ENCODE data around the gene DDX39A.
A peak's percentile ranks its signal among the peaks of the same experiment; 100 is the strongest.
"Not testable (repeated sequence)": the region's sequence is repeated elsewhere in the genome, so short reads cannot be mapped to it uniquely, and the experiment has no call there.

Gene DDX39A

DNA sequence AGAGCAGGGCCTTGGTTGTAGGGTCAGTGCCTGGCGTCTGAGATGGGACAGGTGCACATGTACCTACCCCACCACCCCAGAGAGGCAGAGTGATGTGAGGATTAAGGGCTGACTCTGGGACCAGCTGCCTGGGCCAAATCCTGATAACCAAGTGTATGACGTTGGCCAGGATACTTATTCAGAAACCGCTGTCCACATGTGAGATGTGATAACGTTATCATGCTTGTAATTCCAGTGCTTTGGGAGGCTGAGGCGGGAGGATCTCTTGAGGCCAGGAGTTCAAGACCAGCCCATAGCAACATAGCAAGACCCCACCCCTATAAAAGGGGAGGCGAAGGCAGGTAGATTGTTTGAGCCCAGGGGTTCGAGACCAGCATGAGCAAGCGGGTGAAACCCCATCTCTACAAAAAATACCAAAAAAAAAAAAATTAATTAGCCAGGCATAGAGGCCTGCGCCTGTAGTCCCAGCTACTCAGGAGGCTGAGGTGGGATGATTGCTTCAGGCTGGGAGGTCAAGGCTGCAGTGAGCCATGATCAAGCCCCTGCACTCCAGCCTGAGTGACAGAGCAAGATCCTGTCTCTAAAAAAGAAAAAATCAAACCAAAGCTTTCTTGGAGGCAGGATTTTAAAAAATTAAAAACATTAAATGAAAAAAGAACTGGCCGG is 27.9 kb downstream of the DDX39A start:
- FAIRE-seq (no peak), DNase-seq (ENCODE audit: low spot score) (no peak)

DNA sequence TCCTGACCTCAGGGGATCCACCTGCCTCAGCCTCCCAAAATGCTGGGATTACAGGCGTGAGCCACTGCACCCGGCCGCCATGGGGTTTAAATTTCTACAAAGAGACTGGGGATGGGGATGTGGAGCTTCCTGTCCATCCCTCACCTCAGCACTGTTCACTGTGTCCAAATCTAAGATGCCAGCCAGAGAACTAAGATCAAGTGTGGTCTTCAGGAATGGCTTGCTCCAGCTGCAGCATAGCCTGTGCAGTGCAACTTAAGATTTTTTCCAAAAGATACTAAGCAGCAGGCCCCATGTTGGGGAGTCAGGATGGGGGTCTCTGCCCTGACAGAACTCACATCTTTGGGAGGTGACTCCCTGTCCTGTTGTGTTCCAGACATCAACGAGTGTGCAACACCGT is 28.6 kb downstream of the DDX39A start:
- FAIRE-seq = no peak
- no peak for DNase-seq (ENCODE audit: low spot score)

DNA sequence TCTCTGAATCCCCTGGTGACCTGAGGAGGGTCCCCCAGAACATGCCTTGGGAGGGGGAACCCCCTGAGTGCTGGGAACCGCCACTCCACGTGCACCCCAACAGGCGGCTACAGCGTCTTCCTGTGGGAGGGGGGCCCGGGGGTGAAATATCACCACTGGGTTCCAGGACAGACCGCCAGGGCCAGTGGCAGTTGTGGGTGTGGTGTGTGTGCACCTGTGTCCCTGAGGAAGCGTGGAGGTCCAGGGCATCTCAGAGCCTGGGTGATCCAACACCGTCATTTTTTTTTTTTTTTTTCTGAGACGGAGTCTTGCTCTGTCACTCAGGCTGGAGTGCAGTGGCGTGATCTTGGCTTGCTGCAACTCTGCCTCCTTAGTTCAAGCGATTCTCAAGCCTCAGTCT is 33.6 kb downstream of the DDX39A start:
- FAIRE-seq (no peak), DNase-seq (ENCODE audit: low spot score) (no peak)

DNA sequence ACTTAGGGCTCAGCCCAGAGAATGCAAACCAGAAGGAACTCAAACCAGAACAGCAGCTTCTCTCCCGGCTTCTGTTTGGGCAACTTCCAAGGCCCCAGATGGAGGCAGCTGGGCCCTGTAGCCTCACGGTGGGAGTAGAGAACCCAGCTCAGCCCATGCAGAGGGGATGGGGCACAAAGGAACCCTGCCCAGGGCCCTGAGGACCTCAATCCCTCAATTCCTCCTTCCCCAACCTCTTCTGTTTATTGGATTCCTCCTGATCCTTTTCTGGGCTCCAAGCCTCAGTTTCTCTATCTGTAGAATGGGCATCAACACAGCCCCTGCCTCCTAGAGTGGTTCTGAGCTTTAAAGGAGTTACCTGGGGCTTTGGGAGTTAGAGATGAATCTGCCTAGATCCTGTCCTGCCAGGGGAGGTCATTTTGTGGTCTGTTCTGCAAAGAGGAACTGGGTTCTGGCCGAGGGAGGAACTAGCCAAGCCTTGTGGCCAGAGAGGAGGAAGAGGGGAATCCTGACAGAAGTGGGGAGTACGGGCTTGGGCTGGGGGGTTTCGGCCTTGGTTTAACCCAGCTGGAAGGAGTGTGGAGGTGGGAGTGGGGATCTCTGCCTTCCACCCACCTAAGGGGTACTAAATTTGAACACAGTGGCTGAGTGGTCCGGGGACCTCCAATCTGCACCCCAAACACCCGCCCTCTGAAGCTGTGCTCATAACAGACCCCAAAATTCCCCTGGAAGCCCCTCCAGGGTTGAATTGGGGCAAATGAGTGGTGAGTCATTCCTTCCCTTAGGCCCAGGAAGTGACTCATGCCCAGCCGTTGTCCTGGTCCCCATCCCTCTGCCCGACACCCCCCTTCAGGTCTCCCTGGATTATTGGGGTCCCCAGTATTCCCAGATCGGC is 35.2 kb downstream of the DDX39A start:
- peak; percentile 73 for DNase-seq (ENCODE audit: low spot score)
- FAIRE-seq = no peak

DNA sequence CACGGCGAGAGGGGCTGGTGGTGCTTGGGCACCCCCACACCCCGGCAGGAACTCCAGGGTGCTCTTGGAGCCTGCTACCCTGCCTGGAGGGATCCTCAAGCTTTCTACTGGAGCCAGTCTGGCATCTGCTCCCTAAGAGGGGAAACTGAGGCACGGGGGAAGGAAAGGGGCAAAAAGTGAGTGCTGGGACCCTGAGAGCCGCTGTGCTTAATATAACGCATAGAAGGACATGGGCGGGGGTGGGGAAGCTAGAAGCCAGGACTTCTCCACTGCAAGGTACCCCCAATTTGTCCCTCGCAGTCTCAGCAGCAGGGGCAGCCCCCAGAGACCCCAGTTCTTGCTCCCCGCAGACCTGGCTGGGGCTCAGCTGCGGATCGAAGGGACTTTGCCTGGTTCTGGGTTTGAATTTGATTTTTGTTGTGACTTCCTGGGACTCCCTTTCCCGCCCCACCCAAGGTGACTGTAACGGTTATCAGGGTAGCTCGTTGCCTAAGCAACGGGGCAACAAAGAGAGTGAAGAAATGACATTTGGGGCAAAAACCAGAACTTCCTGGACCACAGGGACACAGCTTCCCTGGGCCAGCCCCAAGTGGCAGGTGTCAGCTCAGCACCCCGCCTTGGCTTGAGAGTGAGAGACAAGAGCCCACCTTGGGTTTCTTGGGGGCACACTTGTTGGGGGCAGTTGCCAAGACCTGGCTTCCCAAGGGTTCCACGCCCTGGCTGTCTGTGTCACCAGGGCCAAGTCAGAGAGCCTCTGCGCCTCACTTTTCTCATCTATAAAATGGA is 37.3 kb downstream of the DDX39A start:
- DNase-seq (ENCODE audit: low spot score) (no peak), FAIRE-seq (no peak)

DNA sequence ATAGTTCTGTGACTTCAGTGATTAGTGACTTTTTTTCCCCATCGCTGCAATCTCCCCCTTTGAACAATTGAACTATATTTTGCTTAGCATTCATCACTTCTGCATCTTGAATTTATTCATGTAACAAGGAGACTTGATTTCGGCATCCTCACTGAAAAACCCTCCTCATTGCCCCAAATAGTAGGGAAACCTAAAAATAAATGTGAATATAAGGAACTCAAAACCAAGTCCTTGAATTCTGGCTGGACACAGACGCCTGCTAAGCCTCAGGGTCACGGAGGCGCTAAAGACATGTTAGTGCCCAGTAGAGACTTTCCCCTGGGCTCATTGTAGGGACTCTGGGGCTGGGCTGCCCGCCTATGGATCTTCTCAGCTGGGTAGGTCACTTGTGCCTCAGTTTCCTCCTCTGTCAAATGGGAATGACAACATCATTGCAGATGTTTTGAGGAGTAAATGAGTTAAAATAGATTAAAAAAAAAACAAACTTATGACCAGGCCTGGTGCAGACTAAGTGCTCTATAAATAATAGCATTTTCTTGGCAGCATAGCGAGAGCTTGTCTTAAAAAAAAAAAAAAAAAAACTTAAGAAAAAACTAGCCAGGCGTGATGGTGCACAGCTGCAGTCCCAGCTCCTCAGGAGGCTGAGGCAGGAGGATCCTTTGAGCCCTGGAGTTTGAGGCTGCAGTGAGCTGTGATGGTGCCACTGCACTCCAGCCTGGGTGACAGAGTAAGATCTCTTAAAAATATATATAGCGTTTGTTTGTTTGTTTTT is 39.7 kb downstream of the DDX39A start:
- FAIRE-seq (no peak), DNase-seq (ENCODE audit: low spot score) (no peak)

DNA sequence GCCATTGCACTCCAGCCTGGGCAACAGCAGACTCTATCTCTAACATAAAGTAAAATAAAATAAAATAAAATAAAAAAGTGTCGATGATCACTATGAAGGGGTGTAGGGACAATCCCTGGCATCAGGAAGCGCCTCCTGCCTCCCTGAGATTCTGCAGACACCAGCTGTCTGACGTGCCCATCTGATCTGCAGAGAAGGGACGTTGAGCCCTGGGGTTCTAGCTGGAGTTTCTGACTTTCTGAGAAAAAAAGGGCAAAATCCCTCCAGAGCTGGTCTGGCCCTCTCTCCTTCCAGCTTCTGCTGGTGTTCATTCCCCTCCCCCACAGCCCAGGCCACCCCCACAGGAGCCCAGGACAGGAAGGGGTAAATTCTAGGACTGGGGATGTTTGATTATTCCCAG is 40.3 kb downstream of the DDX39A start:
- DNase-seq (ENCODE audit: low spot score) = no peak
- FAIRE-seq = no peak

DNA sequence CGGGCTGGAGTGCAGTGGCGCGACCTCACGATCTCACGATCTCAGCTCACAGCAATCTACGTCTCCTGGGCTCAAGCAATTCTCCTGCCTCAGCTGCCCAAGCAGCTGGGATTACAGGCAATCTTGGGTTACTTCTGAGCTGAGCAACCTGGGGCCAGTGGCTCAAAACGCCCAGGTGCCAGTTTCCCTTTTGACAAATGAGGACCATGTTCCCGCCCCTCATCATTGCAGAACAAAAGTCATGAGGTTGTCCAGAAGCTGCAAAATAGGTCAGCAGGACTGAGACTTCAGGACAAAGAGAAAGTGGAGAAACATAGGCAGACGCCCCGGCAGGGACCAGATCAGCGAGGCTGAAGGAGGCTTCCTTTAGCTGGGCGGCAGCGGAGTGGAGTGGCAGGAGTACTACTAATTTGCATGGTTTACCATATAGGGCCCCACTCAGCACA is 41.2 kb downstream of the DDX39A start:
- no peak for DNase-seq (ENCODE audit: low spot score)
- FAIRE-seq = no peak

DNA sequence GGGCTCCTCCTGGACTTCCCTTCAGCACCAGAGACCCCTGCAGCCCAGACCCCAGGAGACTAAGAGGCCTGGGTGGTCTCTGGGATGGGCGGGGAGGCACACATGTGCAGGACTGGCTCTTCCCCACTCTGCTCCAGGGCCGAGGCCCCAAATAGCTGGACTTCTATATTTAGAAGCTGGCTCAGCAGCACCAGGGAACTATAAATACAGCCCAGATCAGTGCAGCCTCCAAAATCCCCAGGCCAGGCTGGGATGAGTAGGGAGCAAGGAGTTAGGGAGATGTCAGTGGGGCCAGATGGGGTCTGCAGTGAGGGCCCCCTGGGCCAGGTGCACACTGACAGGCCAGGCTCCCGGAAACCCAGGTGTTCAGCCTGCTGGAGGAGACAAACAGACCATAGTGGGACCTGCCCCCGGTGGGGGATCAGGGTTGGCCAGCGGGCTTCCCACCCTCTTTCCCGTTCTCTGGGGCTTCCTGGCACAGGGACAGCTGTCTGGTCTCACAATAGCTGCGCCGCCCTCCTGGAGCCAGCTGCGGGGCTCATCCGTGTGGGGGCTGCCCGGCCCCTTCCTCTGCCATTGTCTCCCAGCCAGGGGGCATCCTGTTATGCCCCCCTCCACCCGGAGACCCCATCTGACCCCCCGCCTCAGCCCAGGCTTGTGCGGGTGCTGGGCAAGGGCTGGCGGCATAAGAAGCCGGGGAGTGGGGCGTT is 43.4 kb downstream of the DDX39A start:
- FAIRE-seq (no peak), DNase-seq (ENCODE audit: low spot score) (no peak)

DNA sequence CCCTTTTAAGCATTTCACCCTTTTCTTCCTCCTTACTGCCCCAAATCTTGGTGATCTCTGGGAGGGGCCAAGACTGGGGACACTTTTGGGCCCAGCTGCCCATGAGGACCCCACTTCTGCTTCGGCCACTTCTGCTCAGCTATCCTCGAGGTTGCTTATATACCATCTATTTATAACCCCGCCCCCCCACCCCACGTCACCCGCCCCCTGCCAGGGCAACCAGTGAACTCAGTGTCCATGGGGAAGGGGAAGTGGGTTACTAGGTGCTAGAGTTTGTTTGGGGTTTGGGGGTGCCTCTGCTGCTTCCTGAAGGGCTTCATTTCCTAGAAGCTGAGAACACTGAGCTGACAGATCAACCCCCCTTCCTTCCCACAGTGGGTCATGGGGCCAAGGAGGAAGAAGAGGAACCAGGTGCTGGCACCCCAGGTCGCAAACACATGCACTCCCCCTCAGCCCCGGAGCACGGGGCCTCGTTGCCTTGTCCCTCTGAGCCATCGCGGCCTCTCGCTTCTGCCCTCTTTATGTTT is 44.0 kb downstream of the DDX39A start:
- FAIRE-seq (no peak), DNase-seq (ENCODE audit: low spot score) (no peak)

DNA sequence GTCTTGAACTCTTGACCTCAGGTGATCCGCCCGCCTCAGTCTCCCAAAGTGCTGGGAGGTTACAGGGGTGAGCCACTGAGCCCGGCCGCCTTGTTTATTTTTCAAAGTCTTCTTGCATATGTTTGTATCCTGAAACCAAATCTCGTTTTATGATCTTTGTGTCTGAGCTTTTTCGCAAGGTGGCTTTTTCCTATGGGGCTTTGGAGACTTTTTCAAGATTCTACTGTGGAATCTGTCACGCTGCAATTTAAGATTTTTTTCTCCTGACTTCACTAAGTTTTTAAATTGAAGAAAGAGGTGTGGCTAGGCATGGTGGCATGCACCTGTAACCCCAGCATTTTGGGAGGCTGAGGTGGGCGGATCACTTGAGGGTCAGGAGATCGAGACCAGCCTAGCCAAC is 44.8 kb downstream of the DDX39A start:
- DNase-seq (ENCODE audit: low spot score); FAIRE-seq: not testable (repeated sequence)

DNA sequence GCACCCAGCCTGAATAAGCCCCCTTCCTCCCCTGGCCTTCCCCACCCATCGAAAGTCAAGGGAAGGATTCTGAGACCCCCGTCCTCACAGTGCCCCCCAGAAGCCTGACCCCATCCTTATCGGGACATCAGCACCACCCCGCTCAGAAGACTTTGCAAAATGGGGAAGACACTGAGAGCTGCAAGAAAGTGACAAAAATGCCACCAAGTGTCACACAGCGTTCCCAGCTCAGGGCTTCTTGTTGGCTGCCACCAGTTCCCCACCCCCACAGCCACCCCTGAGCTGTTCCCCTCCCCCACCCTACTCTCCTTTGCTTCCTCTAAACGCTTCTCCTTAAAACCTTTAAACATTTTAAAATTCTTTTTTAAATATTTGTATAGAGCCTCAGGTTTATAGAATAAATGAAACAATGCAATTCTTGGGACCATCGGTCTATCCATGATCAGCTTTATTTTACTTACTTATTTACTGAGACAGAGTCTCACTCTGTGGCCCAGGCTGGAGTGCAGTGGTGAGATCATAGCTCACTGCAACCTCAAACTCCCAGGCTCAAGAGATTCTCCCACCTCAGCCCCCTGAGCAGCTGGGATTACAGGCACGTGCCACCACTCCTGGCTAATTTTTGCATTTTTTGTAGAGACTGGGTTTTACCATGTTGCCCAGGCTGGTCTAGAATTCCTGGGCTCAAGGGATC is 46.6 kb downstream of the DDX39A start:
- DNase-seq (ENCODE audit: low spot score); FAIRE-seq: not testable (repeated sequence)

DNA sequence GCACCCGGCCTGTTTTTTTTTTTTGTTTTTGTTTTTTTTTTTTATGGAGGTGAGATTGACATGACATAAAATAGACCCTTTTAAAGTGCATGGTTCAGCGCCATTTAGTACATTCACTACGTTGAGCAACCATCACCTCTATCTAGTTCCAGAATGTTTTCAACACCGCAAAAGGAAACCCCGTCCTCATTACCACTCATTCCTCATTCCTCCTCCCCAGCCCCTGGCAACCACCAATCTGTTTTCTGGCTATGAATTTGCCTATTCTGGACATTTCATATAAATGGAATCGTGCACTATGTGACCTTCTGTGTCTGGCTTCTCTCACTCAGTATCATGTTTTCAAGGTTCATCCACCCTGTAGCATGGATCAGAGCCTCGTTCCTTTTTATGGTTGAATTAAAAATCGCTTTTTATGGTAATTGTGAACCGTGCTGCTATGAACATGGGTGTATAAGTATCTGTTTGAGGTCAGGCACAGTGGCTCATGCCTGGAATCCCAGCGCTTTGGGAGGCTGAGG is 47.8 kb downstream of the DDX39A start:
- DNase-seq (ENCODE audit: low spot score) (no peak), FAIRE-seq (no peak)

DNA sequence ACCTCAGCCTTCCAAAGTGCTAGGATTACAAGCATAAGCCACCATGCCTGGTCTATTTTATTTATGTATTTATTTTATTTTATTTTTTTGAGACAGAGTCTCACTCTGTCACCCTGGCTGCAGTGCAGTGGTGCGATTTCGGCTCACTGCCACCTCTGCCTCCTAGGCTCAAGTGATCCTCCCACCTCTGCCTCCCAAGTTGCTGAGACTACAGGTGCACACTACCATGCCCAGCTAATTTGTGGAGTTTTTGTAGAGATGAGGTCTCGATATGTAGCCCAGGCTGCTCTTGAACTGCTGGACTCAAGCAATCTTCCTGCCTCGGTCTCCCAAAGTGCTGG is 48.2 kb downstream of the DDX39A start:
- FAIRE-seq (no peak), DNase-seq (ENCODE audit: low spot score) (no peak)

DNA sequence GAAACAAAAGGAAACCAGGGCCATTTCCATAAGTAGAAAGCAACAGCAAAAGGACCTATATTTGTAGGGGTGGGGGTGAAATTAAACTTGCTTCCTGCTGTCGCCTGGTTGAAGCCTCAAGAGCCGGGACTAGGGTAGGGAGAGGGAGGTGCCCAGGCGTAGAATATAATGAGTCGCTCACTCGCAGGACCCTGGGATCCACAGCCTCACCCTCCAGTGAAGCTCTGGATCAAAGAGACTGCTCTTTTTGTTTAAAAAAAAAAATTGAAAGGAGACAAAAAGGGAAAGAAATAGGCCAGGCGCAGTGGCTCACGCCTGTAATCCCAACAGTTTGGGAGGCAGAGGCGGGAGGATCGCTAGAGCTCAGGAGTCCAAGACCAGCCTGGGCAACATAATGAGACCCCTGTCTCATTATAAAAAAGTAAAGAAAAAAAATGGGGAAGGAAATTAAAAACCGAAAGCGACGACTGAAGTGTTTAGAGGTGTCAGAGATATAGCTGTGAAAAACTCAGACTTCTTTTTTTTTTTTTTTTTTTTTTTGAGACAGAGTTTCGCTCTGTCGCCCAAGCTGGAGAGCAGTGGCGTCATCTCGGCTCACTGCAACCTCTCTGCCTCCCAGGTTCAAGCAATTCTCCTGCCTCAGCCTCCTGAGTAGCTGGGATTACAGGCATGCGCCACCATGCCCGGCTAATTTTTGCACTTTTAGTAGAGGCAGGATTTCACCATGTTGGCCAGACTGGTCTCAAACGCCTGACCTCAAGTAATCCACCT is 48.8 kb downstream of the DDX39A start:
- FAIRE-seq (no peak), DNase-seq (ENCODE audit: low spot score) (no peak)

DNA sequence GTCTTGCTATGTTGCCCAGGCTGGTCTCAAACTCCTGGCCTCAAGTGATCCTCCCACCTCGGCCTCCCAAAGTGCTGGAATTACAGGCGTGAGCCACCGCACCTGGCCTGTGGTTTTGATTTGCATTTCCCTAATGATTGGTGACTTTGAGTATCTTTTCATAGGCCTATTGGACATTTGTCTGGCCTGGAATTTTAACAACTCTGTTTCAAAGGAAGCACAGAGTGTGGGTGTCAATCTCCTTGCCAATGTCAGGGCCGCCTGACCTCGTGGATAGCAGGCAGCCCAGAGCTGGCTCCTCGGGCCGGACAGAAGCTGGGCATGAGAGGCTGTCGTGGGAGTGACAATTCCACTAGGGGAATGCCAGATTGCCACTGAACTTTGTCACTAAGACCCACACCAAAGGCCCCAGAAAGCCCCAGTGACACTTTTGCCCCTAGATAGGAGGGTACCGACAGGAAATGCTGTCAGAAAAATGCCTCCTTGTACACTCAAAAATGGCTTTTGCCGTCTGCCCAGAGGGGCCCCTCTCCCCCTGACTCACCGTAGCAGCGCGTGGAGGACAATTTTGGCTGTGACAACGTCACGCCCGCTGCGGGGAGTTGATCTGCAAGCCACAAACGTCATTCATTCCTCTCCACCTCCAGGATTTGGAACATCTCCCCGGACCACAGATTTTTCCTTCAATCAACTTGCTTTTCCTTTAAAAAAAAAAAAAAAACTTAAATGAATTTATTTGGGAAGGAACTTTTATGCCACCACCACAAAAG is 49.6 kb downstream of the DDX39A start:
- FAIRE-seq (no peak), DNase-seq (ENCODE audit: low spot score) (no peak)

DNA sequence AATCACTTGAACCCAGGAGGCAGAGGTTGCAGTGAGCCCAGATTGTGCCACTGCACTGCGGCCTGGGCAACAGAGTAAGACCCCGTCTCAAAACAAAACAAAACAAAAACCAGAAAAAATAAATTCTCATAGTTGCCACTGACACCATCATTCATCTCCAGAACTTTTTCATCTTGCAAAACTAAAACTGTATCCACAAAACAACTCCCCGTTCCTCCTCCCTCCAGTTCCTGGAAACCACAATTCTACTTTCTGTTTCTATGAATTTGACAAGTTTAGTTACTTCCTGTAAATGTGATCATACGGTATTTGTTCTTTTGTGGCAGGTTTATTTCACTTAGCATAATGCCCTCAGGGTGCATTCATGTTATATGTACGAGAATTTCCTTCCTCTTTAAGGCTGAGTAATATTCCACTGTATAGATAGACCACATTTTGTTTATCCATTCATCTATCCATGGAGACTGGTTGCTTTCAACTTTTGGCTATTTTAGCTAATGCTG is 51.1 kb downstream of the DDX39A start:
- FAIRE-seq (no peak), DNase-seq (ENCODE audit: low spot score) (no peak)

DNA sequence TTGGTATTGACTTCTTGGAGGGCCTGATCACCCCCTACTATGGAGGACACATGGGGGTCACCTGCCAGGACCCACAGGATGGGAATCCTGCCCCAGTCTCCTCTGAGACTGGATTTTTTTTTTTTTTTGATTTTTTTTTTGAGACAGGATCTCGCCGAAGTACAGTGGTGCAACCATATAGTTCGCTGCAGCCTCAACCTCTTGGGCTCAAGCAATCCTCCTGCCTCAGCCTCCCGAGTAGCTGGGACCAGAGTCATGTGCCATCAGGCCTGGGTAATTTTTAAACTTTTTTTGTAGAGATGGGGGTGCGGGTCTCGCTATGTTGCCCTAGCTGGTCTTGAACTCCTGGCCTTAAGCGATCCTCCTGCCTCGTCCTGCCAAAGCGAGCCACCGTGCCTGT is 52.1 kb downstream of the DDX39A start:
- no peak for FAIRE-seq
- no peak for DNase-seq (ENCODE audit: low spot score)
